SKM-1 (cell line): ENCODE results near the gene SYNE1.

ENCODE experiments used
- DNase-seq: peaks from one replicate; lab custom pipeline; 2025; ENCODE audit not compliant: unreplicated experiment; lab: John Stamatoyannopoulos, UW

SYNE1 gene

DNA sequence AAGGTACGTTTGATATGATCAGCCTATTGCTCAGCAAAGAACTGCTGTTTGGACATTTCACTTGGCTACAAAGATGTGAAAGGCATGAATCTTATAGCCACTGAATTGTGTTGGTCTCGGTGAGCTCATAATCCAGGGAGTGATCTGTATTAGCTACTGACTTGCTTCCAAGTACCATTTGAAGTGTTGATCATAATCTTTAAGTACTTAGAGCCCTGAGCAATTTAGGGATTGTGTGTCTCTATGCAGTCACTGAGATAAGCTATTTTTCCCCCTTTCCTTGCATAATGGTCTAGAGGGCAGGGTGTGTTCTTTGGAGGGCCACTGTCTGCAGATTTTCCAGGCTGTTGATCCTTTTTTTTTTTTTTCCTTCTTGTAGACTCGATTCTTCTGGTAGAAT lies 436.0 kb downstream of the SYNE1 start:
- DNase-seq, result no peak

DNA sequence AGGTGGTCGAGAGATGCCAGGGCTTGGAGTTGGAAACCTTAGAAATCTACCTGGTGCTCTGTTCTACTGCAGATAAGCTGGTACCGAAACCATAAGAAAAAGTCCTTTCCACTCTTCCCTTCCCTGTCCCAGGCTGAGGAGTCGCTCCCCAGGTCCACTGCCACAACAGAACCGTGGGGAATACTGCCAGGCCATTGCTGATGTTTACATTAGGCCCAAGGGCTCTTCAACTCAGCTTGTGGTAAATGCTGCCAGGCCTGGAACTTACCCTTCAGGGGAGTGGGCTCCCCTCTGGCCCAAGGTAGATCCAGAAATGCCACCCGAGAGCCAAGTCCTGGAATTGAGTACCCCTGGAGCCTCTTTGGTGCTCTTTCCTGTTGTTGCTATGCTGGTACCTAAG lies 441.3 kb downstream of the SYNE1 start:
- no peak for DNase-seq

DNA sequence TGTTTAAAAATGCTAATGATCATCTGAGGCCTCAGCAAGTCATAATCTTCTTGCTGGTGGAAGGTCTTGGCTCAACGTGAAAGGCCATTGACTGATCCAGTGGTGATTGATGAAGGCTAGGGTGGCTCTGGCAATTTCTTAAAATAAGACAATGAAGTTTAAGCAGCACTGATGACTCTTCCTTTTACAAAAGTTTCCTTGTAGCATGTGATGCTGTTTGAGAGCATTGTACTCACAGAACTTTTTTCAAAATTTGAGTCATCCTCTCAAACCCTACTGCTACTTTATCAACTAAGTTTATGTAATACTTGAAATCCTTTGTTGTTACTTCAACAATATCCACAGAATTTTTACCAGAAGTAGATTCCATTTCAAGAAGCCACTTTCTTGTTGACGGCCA lies 447.4 kb downstream of the SYNE1 start:
- DNase-seq, result no peak

DNA sequence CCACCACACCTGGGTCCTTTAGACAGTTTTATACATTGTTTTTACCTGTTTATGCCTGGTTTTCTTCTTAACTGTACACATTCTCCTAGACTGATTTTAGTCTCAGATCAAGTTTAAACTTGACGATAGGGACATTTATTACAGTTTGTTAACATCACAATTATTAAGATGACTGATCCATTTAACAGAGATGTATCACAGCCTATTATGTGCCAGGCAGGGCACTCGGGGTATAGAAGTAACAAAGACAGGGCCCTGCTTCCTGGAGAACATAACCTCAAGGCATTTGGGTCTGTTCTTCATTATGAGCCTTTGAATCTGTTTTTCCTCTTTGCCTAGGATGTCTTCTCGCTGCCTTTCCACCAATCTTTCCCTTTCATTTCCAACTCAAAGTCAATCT lies 449.2 kb downstream of the SYNE1 start:
- DNase-seq, result no peak

DNA sequence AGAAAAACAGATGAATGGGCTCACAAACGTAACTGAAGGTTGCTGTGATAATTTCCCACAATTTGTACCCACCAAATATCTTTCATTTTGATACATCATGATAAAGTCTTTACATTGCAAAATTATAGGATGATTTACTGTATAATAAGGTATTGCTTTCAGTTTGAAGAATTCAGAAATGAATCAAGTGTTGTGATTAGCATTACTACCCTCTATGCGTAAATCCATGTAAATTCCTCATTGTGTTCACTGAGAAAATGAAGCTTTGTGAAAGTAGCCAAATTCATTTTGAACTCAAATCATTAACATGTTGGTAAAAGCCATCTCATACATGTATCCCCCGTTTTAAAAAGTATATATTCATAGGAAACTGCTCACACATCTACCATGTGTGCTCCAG lies 450.3 kb downstream of the SYNE1 start:
- DNase-seq, result no peak

DNA sequence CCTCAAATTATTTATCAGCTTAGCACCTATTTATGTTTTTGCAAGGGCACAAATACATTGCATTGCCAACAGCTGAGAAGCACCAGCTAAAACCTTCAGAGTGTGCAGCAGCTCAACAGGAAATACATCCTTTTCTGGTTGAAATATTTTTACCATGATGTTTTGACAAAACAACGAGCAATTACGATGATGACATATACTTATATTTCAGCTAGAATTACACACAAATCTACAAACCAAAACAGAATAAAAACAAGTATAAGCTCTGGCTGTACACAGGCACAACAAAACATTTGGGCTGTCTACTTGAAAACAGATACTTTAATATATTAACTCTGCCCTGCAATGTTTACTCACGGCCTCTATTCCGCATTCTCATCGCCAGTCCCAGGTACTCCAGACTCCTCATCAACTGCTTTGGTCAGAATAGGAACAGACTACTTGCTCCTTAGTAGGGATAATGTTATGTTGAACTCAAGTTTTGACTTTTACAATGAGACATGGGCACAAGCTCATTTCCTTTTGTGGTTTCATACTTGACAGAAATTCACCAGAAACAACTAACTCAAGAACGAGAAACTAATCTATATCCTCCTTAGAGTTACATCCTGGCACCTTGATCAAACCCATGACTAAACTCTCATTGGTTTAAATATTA lies 452.1 kb downstream of the SYNE1 start:
- DNase-seq, result no peak

DNA sequence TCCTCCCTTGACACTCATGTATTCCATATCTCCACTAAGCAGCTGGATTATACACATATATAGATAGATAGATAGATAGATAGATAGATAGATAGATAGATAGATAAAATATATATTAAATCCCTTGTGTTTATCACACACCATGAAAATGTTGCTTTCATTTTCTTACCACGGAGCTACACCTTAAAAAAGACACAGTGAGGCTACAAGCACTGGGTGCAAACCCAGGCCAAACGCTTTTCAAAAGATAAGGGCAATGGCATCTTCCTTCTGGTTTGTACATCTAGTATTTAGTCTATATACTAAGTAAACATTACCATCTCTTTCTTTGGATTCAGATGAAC lies 452.6 kb downstream of the SYNE1 start:
- DNase-seq, result no peak

DNA sequence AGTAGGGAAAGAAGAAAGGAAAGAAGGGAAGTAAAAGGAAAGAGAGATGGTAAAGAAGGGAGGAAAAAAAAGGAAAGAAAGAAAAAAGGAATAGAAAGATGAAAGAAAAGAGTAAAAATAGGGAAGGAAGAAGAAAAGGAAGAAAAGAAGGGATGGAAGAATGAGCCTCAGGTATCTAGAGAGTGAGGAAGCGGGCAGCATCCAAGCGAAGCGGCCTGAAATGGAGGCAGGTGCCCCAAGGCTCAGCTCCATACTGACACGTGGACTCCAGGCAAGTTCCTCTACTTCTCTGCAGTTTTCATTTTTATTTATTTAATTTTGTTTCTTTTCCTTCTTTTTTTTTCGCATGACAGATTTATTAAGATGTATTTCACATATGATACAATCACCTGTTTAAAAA lies 456.6 kb downstream of the SYNE1 start:
- DNase-seq, result no peak

DNA sequence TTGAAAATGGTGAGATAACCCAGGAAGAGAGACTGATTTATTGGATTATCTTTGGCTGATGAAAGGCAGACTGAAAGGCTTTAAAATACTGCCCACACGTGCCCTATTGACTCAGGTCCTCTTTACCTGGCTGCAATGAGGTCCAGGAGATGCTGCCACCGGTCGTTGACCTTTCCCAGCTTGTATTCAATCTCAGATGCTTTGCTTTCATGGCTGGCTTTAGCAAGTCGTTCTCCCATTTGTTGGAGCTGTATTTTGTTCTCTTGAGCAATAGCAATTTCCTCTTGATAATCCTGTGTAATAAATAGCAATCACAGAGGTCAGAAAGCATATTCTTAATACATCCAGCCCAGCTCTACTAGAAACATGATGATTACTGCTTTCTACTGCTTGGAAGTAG lies 460.9 kb downstream of the SYNE1 start:
- no peak for DNase-seq

DNA sequence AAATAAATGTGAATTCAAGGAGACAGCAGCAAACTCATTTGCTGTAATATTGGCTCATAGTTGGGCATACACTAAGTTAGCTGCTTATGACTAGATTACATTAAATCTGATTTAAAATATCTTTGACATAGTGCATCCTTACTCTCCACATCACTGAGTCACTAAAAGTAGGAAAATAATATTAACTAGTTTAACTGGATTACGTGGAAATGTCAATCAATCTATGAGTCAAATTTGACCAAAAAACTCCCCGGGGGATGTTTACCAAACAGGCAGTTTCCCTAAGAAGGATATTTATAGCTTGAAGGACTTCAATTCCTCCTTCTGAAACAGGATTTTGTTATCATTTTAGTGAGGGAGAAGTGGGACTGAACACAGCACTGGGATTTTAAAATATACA lies 463.2 kb downstream of the SYNE1 start:
- no peak for DNase-seq

DNA sequence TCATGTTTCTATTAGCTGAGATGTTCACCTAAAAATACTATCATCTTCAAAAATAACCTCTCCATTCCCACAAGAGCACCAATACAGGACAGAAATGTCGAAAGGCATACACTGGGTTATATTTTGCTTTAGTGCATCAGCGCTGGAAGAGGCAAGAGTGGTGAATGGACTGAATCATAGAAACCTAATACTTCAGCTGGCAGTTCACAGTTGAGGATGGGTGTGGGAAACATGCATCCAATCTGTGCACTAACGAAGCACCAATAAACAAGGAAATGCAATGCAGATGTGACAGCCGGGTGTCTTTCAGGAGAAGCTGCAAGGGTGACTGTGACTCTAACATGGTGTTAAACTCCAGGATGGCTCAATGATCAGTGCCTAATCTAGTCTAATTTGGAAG lies 463.8 kb downstream of the SYNE1 start:
- DNase-seq, result no peak

DNA sequence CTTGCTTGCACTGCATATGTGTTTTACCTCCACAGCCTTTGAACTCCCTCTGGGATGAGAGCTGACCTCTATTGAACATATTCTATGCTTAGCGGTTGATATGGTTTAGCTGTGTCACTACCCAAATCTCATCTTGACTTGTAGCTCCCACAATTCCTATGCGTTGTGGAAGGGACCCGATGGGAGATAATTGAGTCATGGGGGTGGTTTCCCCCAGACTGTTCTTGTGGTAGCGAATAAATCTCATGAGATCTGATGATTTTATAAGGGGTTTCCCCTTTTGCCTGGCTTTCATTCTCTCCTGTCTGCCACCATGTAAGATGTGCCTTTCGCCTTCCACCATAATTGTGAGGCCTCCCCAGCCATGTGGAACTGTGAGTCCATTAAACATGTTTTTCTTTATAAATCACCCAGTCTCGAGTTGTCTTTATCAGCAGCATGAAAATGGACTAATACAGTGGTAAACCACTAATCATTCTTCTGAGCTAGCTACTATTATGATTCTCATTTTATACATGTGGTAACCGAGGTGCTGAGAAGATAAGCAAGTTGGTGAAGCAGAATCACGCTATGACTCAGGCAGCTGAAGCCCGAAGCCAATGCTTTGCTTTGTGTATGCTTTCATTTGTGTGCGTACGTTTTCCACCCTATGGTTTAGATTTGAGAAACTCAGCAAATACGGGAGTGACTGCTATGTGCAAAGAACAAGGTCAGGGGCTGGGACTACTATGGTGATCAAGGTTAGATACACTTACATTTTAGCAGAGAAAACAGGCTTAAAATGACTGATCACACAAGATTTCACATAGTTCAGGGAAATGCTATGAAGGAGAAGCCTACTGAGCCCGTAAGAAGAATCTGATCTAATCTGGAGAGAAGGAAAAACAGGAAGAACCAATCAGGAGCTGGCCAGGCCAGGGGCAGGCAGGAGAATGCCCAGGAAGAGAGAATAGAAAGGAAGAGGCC lies 466.2 kb downstream of the SYNE1 start:
- no peak for DNase-seq

DNA sequence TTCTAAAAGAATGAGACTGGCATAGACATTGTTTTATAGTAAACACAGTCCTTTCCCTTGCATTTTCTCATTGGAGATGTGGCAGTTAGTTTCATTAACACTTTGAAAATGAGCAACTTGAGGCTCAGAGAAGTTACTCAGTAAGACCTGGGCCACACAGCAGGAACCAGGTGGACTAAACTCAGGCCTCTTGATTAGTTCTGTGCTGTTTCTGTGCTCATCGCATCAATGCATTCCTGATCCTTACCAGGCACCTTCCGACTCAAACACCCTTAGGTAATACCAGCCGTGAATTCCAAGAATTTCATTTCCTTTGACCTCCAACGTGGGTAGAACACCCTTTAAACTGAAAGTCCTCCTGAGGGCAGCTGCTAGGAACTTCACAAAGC lies 466.9 kb downstream of the SYNE1 start:
- DNase-seq, result no peak

DNA sequence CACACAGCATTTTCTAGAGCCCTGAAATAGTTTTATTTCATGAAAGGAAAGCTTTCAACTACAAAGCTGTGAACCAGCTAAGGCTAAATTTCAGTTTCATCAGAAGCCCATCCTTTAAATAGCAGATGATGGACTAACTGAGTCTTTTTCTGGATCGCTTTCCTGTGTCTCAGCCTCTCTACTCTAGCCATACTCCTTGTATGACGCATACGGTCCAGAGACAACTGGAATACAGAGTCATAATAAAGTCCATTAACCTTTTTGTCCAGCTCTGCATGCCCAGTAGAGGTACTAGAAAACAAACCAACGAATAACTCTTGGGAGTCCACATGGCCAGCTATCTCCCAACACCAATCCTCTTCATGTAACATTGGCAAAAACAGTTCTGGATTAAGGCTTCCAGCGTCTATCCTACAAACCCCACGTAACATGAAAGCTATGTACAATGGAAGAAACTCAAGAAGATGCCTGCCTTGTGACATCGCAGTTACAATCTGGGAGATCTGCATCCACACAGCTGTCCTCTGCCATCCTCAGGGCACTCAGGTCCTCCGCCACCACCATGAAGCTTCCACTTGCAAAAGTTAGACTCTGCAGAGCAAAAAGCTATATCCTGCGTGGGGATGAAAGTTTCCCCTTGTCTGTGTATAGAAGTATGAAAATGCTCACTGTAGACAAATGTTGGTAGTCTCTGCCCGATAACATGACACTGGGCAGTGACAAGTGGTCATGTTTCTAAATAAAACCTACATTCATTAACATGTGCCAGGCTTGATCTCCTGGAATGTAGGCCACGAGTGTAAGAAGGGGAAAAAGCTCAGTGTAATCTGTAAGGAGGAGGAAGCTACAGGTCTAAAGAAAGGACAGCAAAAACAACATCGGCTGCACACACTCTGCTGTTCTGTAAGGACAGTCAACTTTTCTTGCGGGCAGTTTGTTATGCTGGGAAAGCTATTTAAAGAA lies 469.2 kb downstream of the SYNE1 start:
- DNase-seq, result no peak

DNA sequence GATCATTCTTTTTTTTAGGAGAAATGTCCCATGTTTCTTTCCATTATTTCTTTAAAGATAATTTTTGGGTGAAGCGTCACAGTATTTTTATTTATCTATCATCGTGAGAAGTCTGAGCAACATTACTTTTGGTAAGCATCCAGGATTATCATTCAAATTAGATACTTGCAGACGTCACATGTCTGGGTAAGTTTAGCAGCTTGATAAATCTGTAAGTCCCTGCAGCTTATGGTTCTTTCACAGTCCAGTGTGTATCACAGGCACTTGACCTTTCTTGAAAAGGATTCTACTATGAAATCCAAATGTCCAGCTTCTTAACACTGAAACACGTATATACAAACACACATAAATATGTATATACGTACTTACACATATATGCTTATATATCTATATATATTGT lies 470.3 kb downstream of the SYNE1 start:
- no peak for DNase-seq

DNA sequence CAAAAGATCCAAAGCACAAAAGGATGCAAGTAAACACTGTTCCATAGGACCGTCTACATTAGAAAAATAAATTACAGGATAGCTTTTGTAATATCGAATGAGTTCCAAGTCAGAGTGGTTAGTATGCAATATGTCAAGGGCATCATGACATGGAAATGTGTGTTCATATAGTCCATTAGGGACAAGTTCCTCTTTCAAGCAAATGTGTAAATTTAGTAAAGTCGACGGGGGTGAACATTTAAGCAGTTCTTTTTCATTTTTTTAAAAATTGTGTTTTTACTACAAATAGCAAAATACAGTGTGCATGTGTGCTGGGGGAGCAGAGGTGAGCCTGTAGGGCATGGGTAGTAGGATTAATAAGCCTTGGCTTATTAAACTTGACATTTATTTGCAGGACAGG lies 470.7 kb downstream of the SYNE1 start:
- DNase-seq, result no peak

DNA sequence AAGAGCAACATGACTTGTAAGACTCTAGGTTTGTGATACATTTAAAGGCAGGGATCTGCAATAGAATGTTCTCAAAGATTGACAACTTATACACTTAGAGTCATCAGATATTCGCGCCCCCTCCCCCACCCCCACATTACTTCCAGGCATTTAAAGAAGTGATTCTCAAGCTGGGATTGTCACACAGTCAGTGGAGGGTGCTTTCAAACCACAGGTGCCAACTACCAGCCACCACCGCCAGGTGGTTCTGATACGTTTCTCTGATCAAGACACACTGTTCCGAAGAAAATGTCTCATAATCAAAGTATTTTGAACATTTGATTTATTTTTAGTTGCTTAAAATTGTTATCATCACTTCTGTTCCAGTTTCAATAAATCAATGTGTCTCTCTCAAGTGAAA lies 472.2 kb downstream of the SYNE1 start:
- no peak for DNase-seq

DNA sequence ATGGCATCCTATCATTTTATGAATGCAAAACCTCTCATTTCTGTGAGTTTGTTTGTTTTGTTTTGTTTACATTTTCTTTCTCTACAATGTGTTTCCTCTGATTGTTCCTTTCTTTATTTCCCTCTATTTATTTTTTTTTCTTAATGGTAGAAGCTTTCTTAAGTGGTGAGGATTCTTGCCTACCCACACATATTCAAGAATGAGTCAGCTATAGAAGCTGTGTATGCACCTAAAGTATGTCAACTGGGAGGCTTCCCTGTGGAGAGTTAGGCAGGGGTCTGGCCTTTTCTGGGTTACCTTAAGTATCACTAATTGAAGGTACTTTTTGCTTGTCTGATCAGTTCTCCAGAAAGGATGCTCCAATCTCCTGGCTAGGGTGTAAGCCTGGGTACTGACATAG lies 475.7 kb downstream of the SYNE1 start:
- no peak for DNase-seq

DNA sequence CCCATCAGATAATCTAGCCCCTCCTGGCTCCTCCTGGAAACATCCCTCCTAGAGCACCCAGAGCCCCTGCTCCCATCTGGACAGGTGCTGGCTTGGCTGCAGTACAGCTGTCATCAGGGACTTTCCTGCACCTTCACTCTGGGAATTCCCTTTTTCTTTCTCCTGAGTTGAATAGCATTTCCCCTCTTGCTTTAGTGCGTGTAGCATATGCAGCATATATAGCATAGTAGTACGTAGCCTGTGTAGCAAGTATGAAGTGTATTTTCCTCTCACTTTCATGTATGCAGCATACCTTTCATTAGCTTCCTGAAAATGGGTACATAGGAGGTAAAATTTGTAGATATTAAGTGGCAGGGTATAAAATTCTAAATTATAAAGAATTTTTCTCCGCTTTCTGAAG lies 476.8 kb downstream of the SYNE1 start:
- DNase-seq, result no peak

DNA sequence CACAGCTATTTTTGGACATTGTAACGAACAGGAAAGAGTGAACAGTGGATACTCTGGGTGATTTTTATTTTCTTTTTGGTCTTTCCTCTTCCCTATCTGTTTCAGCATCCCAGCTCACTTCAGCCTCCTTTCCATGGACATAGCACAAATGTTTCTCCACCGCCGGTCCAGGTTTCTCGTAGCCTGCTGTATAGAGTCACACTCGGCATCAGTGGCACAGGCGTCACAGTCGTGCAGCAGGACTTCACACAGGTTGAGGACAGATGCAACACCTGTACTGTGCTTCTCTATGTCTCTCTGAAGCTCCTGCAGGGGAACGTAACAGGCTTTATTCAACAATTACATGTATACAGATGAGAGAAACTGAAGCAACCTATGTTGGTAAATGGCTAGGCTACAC lies 481.4 kb downstream of the SYNE1 start:
- no peak for DNase-seq

DNA sequence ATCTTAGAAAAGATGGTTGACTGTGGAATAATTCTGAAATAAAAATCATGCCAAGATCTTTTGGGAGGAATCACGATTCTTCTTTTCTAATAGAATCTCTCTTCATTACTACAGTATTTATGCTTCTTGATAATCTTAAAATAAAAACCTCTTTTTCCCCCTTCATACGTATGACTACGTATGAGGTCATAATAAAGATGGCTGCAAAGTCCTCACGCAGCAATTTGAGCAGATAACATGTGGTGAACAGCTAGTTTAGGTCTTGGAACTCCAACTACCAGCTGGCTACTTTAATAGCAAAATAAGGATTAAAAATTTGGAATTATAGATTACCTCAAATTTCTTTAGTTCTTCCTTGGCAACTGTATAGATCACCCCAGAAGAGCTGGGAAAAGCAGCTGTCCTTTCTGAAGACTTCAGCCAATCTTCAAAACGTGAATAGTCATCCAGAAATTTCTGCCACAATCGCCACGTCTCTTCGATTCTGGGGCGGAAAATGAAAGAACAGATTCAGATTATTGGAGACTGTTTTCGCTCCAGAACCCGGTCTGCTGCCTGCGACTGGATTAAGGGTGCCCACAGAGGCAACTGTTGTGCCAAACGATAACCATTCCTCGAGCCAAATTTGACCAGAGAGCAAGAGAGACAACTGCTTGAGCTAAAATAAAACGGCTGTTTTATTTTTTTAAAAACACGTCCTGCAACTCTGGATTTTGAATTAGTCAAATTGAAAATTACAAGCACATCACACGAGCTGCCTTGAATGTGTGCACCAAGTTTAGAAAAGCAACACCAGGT lies 482.4 kb downstream of the SYNE1 start:
- no peak for DNase-seq
